GM12891 (cell line): ENCODE results near the gene CBX6.

ENCODE experiments used
- PAX5 ChIP-seq: IDR thresholded peaks from 2 replicates; pipeline ENCODE4 v1.6.1; 2011; ENCODE audit warnings: low read length, moderate library complexity, mild to moderate bottlenecking; ENCODE audit not compliant: insufficient read depth, severe bottlenecking
- POLR2A ChIP-seq: IDR thresholded peaks from 2 replicates; pipeline ENCODE4 v1.6.1; 2011; ENCODE audit warnings: low read depth, low read length, control low read depth
- POLR2AphosphoS5 ChIP-seq: IDR thresholded peaks from 2 replicates; pipeline ENCODE4 v1.6.1; 2011; ENCODE audit warnings: low read depth, low read length, control low read depth
- POU2F2 ChIP-seq: IDR thresholded peaks from 2 replicates; pipeline ENCODE4 v1.6.1; 2011; ENCODE audit warnings: low read depth, mild to moderate bottlenecking, control low read depth, low read length, moderate library complexity
- SPI1 ChIP-seq: IDR thresholded peaks from 2 replicates; pipeline ENCODE4 v1.6.1; 2011; ENCODE audit warnings: low read depth, low read length, control low read depth
- TAF1 ChIP-seq: IDR thresholded peaks from 2 replicates; pipeline ENCODE4 v1.6.1; 2011; ENCODE audit warnings: low read depth, low read length, control low read depth

- no peak for TF ChIP-seq POLR2A
- no peak for TF ChIP-seq POLR2AphosphoS5
- no peak for TF ChIP-seq POU2F2
- TF ChIP-seq SPI1 = no peak
- TF ChIP-seq TAF1 = no peak
- TF ChIP-seq PAX5 = no peak
Measured at GRCh38 chr22:38840129-38840528, 31.9 kb downstream of the CBX6 start.
